HepG2 (cell line): ENCODE measurements around the gene ZBTB7C.

Source experiments
- FOXA1 ChIP-seq, 2 experiments: fragments of 450-650 bp in 1 of 2; sonication (generic) in 1 of 2; formaldehyde crosslinking in 1 of 2; IDR thresholded peaks; 2 replicates each; pipeline versions ENCODE4 v1.4.0 to v1.6.1; 2016 to 2020; ENCODE audit warnings: missing genetic modification reagents in 1 of 2
- HNRNPK ChIP-seq: fragments of 200-400 bp; formaldehyde crosslinking; IDR thresholded peaks from 2 replicates; pipeline ENCODE4 v1.6.1; 2018; ENCODE audit warnings: low read length, low read depth, moderate library complexity, mild to moderate bottlenecking; ENCODE audit not compliant: poor library complexity, severe bottlenecking
- RAD21 ChIP-seq: fragments of 450-650 bp; formaldehyde crosslinking; IDR thresholded peaks from 2 replicates; pipeline ENCODE4 v1.5.0; 2020; ENCODE audit warnings: mild to moderate bottlenecking
- ZMAT3 ChIP-seq: sonication (generic); formaldehyde crosslinking; conservative IDR thresholded peaks from 2 replicates; pipeline ENCODE4 v1.7.0; 2021; ENCODE audit warnings: missing genetic modification reagents
- ZNF274 ChIP-seq: sonication (generic); formaldehyde crosslinking; IDR thresholded peaks from 2 replicates; pipeline ENCODE4 v1.5.1; 2020; ENCODE audit warnings: mild to moderate bottlenecking, missing genetic modification reagents
- TF ChIP-seq, protein P1 (sequence below): IDR thresholded peaks from 2 replicates; pipeline ENCODE4 v1.6.1; 2012; ENCODE audit warnings: low read length, improper control_type of control experiment
- TF ChIP-seq, protein P2 (sequence below): sonication (generic); formaldehyde crosslinking; IDR thresholded peaks from 2 replicates; pipeline ENCODE4 v1.5.0; 2020; ENCODE audit warnings: mild to moderate bottlenecking, missing genetic modification reagents, moderate library complexity

DNA sequence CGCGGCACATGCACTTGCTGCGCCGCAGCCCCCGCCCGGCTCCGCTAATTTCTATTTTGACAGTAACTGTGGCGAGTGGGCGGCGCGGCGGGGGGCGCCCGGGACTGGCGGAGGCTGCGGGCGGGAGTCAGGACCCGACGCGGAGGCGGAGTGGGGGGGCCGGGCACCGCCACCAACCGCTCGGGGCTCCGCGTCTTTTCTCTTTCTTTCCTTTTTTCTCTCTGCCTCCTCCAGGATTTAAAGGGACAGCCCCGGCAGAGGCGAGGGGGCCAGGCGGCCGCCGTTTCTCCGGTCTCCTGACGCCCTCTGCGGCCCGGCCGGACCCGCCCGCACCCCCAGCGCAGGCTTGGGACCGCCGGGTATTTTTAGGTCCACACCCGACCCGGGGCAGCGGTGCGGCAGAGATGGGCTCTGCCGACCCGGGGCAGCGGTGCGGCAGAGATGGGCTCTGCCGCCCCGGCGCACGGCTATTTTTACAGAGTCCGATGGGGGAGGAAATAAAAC, 460 bp upstream of the ZBTB7C start:
- TF ChIP-seq HNRNPK (no peak), RAD21 (no peak), ZMAT3 (CRISPR knock-in tag) (no peak), ZNF274 (CRISPR knock-in tag) (no peak), FOXA1 (IDR thresholded peaks at IDR 0.05) (no peak), FOXA1 (CRISPR knock-in tag; IDR thresholded peaks at IDR 0.05) (no peak)
- TF ChIP-seq, protein P1, sequence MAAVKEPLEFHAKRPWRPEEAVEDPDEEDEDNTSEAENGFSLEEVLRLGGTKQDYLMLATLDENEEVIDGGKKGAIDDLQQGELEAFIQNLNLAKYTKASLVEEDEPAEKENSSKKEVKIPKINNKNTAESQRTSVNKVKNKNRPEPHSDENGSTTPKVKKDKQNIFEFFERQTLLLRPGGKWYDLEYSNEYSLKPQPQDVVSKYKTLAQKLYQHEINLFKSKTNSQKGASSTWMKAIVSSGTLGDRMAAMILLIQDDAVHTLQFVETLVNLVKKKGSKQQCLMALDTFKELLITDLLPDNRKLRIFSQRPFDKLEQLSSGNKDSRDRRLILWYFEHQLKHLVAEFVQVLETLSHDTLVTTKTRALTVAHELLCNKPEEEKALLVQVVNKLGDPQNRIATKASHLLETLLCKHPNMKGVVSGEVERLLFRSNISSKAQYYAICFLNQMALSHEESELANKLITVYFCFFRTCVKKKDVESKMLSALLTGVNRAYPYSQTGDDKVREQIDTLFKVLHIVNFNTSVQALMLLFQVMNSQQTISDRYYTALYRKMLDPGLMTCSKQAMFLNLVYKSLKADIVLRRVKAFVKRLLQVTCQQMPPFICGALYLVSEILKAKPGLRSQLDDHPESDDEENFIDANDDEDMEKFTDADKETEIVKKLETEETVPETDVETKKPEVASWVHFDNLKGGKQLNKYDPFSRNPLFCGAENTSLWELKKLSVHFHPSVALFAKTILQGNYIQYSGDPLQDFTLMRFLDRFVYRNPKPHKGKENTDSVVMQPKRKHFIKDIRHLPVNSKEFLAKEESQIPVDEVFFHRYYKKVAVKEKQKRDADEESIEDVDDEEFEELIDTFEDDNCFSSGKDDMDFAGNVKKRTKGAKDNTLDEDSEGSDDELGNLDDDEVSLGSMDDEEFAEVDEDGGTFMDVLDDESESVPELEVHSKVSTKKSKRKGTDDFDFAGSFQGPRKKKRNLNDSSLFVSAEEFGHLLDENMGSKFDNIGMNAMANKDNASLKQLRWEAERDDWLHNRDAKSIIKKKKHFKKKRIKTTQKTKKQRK: no peak
- TF ChIP-seq, protein P2, sequence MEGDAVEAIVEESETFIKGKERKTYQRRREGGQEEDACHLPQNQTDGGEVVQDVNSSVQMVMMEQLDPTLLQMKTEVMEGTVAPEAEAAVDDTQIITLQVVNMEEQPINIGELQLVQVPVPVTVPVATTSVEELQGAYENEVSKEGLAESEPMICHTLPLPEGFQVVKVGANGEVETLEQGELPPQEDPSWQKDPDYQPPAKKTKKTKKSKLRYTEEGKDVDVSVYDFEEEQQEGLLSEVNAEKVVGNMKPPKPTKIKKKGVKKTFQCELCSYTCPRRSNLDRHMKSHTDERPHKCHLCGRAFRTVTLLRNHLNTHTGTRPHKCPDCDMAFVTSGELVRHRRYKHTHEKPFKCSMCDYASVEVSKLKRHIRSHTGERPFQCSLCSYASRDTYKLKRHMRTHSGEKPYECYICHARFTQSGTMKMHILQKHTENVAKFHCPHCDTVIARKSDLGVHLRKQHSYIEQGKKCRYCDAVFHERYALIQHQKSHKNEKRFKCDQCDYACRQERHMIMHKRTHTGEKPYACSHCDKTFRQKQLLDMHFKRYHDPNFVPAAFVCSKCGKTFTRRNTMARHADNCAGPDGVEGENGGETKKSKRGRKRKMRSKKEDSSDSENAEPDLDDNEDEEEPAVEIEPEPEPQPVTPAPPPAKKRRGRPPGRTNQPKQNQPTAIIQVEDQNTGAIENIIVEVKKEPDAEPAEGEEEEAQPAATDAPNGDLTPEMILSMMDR (CRISPR knock-in tag): no peak
